Measurements from ENCODE around the gene XYLT1.

Gene XYLT1

DNA sequence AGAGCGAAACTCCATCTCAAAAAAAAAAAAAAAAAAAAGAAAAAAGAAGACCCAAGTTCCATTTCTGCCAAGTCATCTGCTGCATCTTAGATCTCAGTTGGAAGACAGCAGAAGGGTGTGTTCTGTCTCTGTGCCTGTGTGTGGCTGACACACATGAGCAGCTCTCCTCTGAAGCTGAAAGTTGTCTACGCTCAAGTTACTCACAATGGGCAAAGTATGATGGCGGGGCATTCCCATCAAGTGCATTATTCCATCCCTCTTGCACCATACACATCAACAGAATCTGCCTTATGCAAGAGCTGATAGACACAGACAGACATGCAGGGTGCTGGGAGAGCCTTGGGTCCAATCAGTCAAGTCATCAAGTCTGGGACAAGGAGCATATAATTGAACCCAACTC is 402.2 kb downstream of the XYLT1 start:
- no peak overlapping the region for H3K4me3 ChIP-seq (ENCODE audit: low read depth, low read length)
- TF ChIP-seq, protein P1, sequence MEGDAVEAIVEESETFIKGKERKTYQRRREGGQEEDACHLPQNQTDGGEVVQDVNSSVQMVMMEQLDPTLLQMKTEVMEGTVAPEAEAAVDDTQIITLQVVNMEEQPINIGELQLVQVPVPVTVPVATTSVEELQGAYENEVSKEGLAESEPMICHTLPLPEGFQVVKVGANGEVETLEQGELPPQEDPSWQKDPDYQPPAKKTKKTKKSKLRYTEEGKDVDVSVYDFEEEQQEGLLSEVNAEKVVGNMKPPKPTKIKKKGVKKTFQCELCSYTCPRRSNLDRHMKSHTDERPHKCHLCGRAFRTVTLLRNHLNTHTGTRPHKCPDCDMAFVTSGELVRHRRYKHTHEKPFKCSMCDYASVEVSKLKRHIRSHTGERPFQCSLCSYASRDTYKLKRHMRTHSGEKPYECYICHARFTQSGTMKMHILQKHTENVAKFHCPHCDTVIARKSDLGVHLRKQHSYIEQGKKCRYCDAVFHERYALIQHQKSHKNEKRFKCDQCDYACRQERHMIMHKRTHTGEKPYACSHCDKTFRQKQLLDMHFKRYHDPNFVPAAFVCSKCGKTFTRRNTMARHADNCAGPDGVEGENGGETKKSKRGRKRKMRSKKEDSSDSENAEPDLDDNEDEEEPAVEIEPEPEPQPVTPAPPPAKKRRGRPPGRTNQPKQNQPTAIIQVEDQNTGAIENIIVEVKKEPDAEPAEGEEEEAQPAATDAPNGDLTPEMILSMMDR (IDR thresholded peaks at IDR 0.05; ENCODE audit: insufficient read depth, low read depth, low read length, missing control alignments), result no peak
- DNase-seq (ENCODE audit: low read depth), result peak; percentile 83

DNA sequence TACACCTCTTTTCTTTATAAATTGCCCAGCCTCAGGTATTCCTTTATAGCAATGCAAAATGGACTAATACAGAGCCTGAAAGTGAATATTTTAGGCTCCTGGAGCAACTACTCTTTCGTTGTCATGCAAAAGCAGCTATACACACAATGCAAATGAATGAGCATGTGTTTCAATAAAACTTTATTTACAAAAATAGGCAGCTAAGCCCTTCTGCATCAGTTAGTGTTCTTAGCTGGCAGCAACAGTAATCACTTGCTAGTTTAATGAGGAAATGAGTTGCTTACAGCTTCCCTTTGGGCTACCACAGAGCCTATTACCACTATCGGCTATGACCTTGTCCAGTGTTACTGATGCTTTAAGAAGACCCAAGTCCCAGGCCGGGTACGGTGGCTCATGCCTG is 402.9 kb downstream of the XYLT1 start:
- TF ChIP-seq, protein P1 (IDR thresholded peaks at IDR 0.05; ENCODE audit: insufficient read depth, low read depth, low read length, missing control alignments), result no peak
- DNase-seq (ENCODE audit: low read depth), result peak; percentile 21
- H3K4me3 ChIP-seq (ENCODE audit: low read depth, low read length), result no peak overlapping the region

DNA sequence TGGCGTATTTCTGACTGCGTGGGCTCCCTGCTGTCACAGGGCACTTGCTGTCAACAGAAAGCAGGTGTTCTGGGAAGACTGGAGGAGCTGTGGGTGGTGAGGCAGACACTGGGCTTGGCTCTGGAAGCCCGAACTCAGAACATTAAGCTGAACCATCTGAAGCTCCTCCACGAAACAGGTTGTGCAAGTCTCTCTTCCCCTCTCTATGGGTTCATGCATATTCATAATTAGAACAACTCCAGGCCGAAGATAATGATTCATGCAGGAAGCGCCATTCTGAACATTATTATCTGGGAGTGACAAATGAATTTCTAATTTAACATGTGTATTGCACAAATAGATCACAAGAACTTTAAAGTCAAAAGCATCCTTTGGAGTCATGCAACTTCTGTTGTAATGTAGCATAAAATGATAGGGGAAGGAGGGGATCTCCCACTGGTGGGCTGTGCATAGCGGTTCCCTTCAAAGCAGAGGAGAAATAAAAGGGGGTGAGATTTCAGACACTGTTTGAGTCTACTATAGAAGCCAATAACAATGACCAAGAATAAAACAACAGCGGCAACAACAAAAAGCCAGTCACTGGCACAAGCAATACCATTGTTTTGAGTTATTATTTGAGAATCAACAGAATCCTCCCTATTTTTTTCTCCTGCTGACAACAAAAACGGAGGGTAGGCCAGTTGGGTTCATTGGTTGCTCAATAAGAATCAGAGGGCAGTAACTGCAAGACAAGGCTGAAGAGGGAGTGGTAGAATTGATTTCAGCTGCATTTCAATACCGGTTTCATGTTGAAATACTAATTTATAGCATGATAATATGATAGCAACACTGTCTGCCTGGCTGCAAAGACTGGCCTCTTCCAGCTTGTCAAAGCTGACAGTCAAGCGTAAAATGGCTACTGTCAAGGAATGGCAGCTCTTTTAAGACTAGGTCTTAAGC is 407.3 kb downstream of the XYLT1 start:
- DNase-seq (ENCODE audit: low read depth), result no peak
- no peak overlapping the region for H3K4me3 ChIP-seq (ENCODE audit: low read depth, low read length)
- TF ChIP-seq, protein P1 (IDR thresholded peaks at IDR 0.05; ENCODE audit: insufficient read depth, low read depth, low read length, missing control alignments), result no peak

DNA sequence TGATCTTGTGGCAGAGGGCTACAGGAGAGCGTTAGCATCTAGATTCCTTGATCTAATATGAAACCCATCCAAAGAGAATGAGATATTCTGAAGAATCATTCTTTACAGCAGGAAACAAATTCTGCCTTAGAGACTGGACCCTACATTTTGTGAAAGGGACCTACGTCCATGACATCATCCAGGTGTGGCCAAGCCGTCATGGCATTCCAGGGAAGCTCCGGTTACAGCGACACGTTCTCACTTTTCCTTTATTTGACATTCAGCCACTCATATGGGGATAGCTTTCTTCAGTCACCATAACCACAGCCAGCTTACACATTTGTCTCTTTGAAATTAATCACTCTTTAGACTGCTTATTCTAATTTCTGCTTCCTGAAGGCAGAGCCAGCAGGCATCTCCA is 408.1 kb downstream of the XYLT1 start:
- DNase-seq (ENCODE audit: low read depth), result no peak
- TF ChIP-seq, protein P1 (IDR thresholded peaks at IDR 0.05; ENCODE audit: insufficient read depth, low read depth, low read length, missing control alignments), result no peak
- H3K4me3 ChIP-seq (ENCODE audit: low read depth, low read length), result no peak overlapping the region

DNA sequence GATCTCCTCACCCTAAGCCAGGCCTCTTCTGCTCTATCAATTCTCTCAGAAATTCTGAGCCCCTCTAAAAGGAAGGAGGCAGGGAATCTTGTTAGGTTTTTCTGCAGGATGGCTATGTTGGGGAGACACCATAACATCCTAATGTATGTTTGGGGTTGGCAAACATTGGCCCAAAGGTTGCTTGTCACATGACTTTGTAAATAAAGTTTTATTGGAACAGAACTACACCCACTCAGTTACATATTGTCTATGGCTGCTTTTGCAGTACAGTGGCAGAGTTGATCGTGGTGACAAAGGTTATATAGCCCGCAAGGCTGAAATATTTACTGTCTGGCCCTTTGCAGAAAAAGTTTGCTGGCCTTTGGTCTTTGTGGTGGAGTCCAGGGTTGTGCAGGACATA is 409.4 kb downstream of the XYLT1 start:
- TF ChIP-seq, protein P1 (IDR thresholded peaks at IDR 0.05; ENCODE audit: insufficient read depth, low read depth, low read length, missing control alignments), result no peak
- H3K4me3 ChIP-seq (ENCODE audit: low read depth, low read length), result no peak overlapping the region
- DNase-seq (ENCODE audit: low read depth), result no peak

DNA sequence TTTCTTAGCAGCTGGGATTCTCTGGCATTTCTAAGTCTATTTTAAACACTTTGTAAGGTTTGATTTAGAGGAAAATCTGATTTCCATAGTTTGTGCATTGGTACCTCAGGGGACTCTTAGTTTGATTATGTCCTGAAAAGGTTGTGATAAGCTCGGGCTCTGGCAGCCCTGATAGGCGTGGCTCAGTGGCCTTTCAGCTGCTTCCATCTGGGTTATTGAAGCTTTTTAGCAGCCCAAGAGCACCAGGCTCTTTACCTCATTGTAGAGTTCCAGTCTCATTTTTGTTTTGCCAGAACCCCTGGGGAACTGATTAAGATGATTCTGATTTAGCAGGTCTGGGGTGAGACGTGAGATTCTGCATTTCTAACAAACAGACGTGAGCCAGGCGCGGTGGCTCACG is 412.3 kb downstream of the XYLT1 start:
- H3K4me3 ChIP-seq (ENCODE audit: low read depth, low read length), result no peak overlapping the region
- no peak for DNase-seq (ENCODE audit: low read depth)
- TF ChIP-seq, protein P1 (IDR thresholded peaks at IDR 0.05; ENCODE audit: insufficient read depth, low read depth, low read length, missing control alignments), result no peak

Measured in GM12865 (cell line).